AG08396 (cell line): ENCODE measurements around the gene HMGA1.
"Not testable (repeated sequence)": the region's sequence is repeated elsewhere in the genome, so short reads cannot be mapped to it uniquely, and the experiment has no call there.

Experiments used
- DNase-seq: peaks from one replicate; pipeline ENCODE4 v3.0.0; 2012; ENCODE audit warnings: low spot score, mixed read lengths

Gene HMGA1

GRCh38 chr6:34240329-34241248 lies 3.9 kb downstream of the HMGA1 start:
- peak; percentile 5 for DNase-seq

- no peak for DNase-seq
Observed at GRCh38 chr6:34241351-34242215, 4.9 kb downstream of the HMGA1 start.

- DNase-seq, result peak; percentile 40
Observed at GRCh38 chr6:34242252-34243130, 5.8 kb downstream of the HMGA1 start.

- DNase-seq, result no peak
Observed at GRCh38 chr6:34243131-34243771, 6.6 kb downstream of the HMGA1 start.

- peak; percentile 94 for DNase-seq
Observed at GRCh38 chr6:34243901-34244884, 7.5 kb downstream of the HMGA1 start.

GRCh38 chr6:34245032-34245760 lies 8.5 kb downstream of the HMGA1 start:
- DNase-seq, result not testable (repeated sequence)

GRCh38 chr6:34245761-34246140 lies 9.1 kb downstream of the HMGA1 start:
- not testable (repeated sequence) for DNase-seq

GRCh38 chr6:34246249-34246562 lies 9.5 kb downstream of the HMGA1 start:
- no peak for DNase-seq

- peak; percentile 19 for DNase-seq
Observed at GRCh38 chr6:34246563-34247391, 10.1 kb downstream of the HMGA1 start.

- DNase-seq, result peak; percentile 5
Observed at GRCh38 chr6:34247481-34248197, 11.0 kb downstream of the HMGA1 start.

- DNase-seq, result peak; percentile 64
Observed at GRCh38 chr6:34248198-34248726, 11.6 kb downstream of the HMGA1 start.

- DNase-seq, result peak; percentile 98
Observed at GRCh38 chr6:34248727-34249468, 12.2 kb downstream of the HMGA1 start, which contains the start of gene SMIM29. Gene SMIM29, minus strand, starts transcription at chr6:34249006. Its CDS starts 1,215 bp downstream, at chr6:34247791.

GRCh38 chr6:34249469-34250261 lies 13.0 kb downstream of the HMGA1 start:
- DNase-seq, result peak; percentile 1

- DNase-seq, result not testable (repeated sequence)
Observed at GRCh38 chr6:34252395-34252794, 15.7 kb downstream of the HMGA1 start.

- no peak for DNase-seq
Observed at GRCh38 chr6:34259529-34260069, 22.9 kb downstream of the HMGA1 start.
